Right atrium auricular region (tissue), 2 donors: ENCODE data around the gene DTX1. TPM values are rescaled to one million over a fixed set of nuclear protein-coding genes. Genes with fewer than 3 reads are reported as not detected.

ENCODE experiments used
- DNase-seq: peaks from one replicate; pipeline ENCODE4 v3.0.0-alpha.2; 2019; ENCODE audit warnings: low spot score
- H3K27ac ChIP-seq, 2 donors: fragments of 200-600 bp; sonication (generic); 1 replicate in 1 of 2; 2 replicates in 1 of 2; pipeline ENCODE4 v1.5.1; 2016 to 2019
- H3K27me3 ChIP-seq, 2 donors: fragments of 200-600 bp; sonication (generic); one replicate each; pipeline versions ENCODE4 v1.5.1 to v1.6.0; 2017 to 2019
- H3K36me3 ChIP-seq: fragments of 200-600 bp; sonication (generic); one replicate; pipeline ENCODE4 v1.5.1; 2016
- H3K4me1 ChIP-seq, 2 donors: fragments of 200-600 bp; sonication (generic); one replicate each; pipeline versions ENCODE4 v1.5.1 to v1.6.0; 2017 to 2019
- H3K4me3 ChIP-seq, 2 donors: fragments of 200-600 bp; sonication (generic); 1 replicate in 1 of 2; 2 replicates in 1 of 2; pipeline ENCODE4 v1.5.1; 2017 to 2019; ENCODE audit warnings: mild to moderate bottlenecking in 1 of 2, moderate library complexity in 1 of 2
- H3K9me3 ChIP-seq, 2 donors: fragments of 200-600 bp; sonication (generic); one replicate each; pipeline ENCODE4 v1.5.1; 2019
- CTCF ChIP-seq, 2 donors: fragments of 200-600 bp; sonication (generic); IDR thresholded peaks; one replicate each; pipeline ENCODE4 v1.5.1; 2019; ENCODE audit warnings: antibody characterized with exemption in 2 of 2
- total RNA-seq, 2 donors: library from RNA; depleted of rRNA; stranded (reverse); fragments of >200 nt; gene quantifications; one replicate each; pipeline ENCODE4 v1.1.0, GENCODE V29; 2016

The DTX1 gene
- total RNA-seq, 2 donors from 2014 or later: 1.2 to 4.0 TPM

DNA sequence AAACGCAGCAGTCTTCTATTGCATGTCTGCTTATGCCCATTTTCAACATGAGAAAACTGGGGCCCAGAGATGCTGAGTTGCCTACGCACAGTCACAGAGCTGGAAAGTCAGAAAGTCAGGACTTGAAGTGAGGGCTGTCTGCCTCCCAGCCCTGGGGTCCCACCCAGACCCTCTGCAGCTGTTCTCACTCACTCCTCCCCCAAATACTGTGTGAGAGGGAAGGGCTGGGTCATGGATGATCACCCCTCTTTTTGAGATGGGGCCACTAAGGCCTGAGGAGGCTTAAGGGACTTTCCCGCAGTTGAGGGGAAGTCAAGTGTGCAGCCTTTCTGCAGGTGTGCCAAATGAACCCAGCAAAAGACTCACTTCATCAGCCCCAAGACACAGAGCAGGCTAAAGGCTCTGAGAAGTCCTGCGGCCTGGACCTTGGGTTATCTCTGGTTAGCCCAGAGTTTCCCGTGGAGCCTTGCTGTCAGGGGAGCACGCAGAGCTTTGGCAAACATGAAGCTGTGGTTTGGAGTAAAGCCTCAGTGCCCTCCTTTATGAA lies 18.7 kb downstream of the DTX1 start:
- Histone ChIP-seq H3K27me3 (no peaks in the 10 kb centered on the region), H3K4me3 (no peak overlapping the region), H3K27ac (no peak overlapping the region), H3K9me3 (no peaks in the 10 kb centered on the region), H3K4me1 (no peaks in the 10 kb centered on the region), H3K36me3 (no peaks in the 10 kb centered on the region)
- DNase-seq: no peak
- no peak for TF ChIP-seq CTCF (IDR thresholded peaks at IDR 0.05)

DNA sequence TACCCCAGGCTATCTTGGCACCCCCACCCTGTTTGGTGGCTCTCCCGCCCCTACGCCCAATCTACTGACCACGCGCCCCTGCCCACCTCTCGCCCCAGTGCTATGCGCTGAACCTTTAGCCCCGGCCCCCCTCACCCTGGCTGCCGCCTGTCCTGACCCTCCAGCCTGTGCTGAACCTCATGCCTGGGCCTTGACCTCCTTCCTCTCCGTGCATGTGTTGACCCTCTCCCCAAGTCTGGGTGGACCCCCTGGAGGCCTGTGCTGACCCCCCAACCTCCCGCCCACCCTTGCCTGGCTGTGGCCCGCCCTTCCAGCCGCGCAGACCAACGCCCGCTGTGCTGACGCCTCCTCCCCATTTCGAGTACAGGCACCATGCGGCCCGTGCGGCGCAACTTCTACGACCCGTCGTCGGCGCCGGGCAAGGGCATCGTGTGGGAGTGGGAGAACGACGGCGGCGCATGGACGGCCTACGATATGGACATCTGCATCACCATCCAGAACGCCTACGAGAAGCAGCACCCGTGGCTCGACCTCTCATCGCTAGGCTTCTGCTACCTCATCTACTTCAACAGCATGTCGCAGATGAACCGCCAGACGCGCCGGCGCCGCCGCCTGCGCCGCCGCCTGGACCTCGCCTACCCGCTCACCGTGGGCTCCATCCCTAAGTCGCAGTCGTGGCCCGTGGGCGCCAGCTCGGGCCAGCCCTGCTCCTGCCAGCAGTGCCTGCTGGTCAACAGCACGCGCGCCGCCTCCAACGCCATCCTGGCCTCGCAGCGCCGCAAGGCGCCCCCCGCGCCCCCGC lies 20.7 kb downstream of the DTX1 start:
- Histone ChIP-seq H3K4me1 (no peaks in the 10 kb centered on the region), H3K9me3 (no peaks in the 10 kb centered on the region), H3K36me3 (no peaks in the 10 kb centered on the region), H3K27me3 (no peaks in the 10 kb centered on the region), H3K4me3 (no peak overlapping the region), H3K27ac (no peak overlapping the region)
- no peak for TF ChIP-seq CTCF (IDR thresholded peaks at IDR 0.05)
- DNase-seq: no peak

- H3K36me3 ChIP-seq: no peaks in the 10 kb centered on the region
- H3K9me3 ChIP-seq: no peaks in the 10 kb centered on the region
- H3K4me3 ChIP-seq: no peak overlapping the region
- no peaks in the 10 kb centered on the region for H3K4me1 ChIP-seq
- DNase-seq: no peak
- no peaks in the 10 kb centered on the region for H3K27me3 ChIP-seq
- no peak for TF ChIP-seq CTCF (IDR thresholded peaks at IDR 0.05)
- H3K27ac ChIP-seq: no peak overlapping the region
These were observed 21.3 kb downstream of the DTX1 start for GRCh38 chr12:113077859-113078255.

DNA sequence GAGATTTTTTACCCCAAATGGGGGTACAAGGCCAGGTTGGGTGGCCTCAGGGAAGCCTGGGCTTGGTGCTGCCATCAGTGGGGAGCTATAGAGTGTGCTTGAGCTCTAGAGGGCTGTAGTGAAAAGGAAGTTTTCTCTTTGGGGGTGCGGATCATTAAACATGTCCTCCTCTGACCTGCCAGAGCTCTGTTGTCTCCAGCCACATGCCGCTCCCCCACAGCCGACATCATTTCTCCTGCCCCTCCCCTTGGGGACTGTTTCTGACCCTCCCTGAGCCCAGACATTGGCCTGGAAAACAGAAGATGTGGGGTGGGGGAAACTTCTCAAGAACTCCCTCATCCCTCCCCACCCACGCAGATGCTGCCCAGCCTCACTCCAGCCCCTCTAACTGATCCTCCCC lies 25.3 kb downstream of the DTX1 start:
- no peak for DNase-seq
- Histone ChIP-seq H3K9me3 (no peaks in the 10 kb centered on the region), H3K27me3 (no peaks in the 10 kb centered on the region), H3K4me3 (no peak overlapping the region), H3K36me3 (no peaks in the 10 kb centered on the region), H3K27ac (no peak overlapping the region), H3K4me1 (no peaks in the 10 kb centered on the region)
- TF ChIP-seq CTCF (IDR thresholded peaks at IDR 0.05): no peak

DNA sequence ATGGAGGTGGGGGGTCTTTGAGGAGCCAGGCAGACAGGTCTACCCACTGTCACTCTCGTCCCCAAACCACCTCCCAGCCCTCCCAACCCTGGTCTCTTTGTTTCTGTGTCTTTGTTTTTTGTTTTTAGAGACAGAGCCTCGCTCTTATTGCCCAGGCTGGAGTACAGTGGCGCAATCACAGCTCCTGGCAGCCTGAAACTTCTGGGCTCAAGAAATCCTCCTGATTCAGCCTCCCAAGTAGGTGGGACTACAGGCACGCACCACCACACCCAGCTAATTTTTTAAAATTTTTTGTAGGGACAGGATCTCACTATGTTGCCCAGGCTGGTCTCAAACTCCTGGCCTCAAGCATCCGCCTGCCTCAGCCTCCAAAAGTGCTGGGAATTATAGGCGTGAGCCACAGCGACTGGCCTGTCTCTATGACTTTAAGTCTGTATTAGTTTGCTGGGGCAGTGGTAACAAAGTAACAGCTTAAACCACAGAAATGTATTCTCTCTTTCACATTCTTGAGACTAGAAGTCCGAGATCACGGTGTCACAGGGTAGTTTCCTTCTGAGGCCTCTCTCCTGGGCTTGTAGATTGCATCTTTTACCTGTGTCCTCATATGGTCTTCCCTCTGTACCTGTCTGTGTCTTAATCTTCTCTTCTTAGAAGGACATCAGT lies 26.1 kb downstream of the DTX1 start:
- Histone ChIP-seq H3K4me3 (no peak overlapping the region), H3K27ac (no peak overlapping the region), H3K4me1 (no peaks in the 10 kb centered on the region), H3K27me3 (no peaks in the 10 kb centered on the region), H3K36me3 (no peaks in the 10 kb centered on the region), H3K9me3 (no peaks in the 10 kb centered on the region)
- TF ChIP-seq CTCF (IDR thresholded peaks at IDR 0.05): no peak
- DNase-seq: no peak
